K562 (cell line): ENCODE measurements around the gene NELL1. TPM values are rescaled to one million over a fixed set of nuclear protein-coding genes. Genes with fewer than 3 reads are reported as not detected.

Source experiments
- ATAC-seq: fragments of 200-7000 bp; cut with Tn5 transposase; 3 replicates; pipeline ENCODE4 v1.9.1; 2020; ENCODE audit warnings: moderate library complexity
- BruUV-seq: library from RNA; stranded (reverse); fragments of 400-500 nt; replicated peaks from 2 replicates; lab custom pipeline; 2021; lab: Mats Ljungman, UMichigan
- CTCF ChIA-PET: fragments of 300-600 bp; formaldehyde crosslinking; extraction: SDS; loops from one replicate; lab custom pipeline; 2021; ENCODE audit warnings: low intra/inter-chr PET ratio; lab: Yijun Ruan, JAX
- POLR2A ChIA-PET: fragments of 300-600, 350-650 bp; sonication (Branson Sonifier 250); formaldehyde crosslinking; extraction: SDS; loops from one replicate; lab custom pipeline; 2021; ENCODE audit warnings: antibody characterized with exemption, inconsistent platforms; lab: Yijun Ruan, JAX
- DNase-seq, 4 experiments: peaks; one replicate each; pipeline versions ENCODE4 v3.0.0 to v3.0.0-alpha.2; 2011 to 2018; ENCODE audit warnings: low spot score in 3 of 4, mixed read lengths in 3 of 4; ENCODE audit errors: extremely low read depth in 1 of 4
- FAIRE-seq: peaks from 2 replicates; lab custom pipeline; 2011; peaks lifted over from hg19 to GRCh38; lab: Jason Lieb, UNC
- H2AFZ ChIP-seq: 2 replicates; pipeline ENCODE4 v1.6.0; 2011; ENCODE audit warnings: low read depth, low read length, control low read depth, inconsistent platforms
- H3K27ac ChIP-seq: fragments of 200-600 bp; 3 replicates; pipeline ENCODE4 v1.8.0; 2011; ENCODE audit warnings: low read depth, mild to moderate bottlenecking, control low read depth, inconsistent platforms, low read length, moderate library complexity, mixed read lengths; ENCODE audit errors: extremely low read depth
- H3K27me3 ChIP-seq, 2 experiments: fragments of 300-600 bp in 1 of 2; 2 replicates in 1 of 2; 3 replicates in 1 of 2; pipeline versions ENCODE4 v1.6.0 to v1.8.0; 2011; ENCODE audit warnings: inconsistent platforms in 2 of 2, low read length in 2 of 2, mild to moderate bottlenecking in 1 of 2, mixed read lengths in 1 of 2, moderate library complexity in 1 of 2; ENCODE audit not compliant: control insufficient read depth in 2 of 2, insufficient read depth in 2 of 2
- H3K36me3 ChIP-seq: fragments of 300-600 bp; 3 replicates; pipeline ENCODE4 v1.8.0; 2011; ENCODE audit warnings: mild to moderate bottlenecking, low read length, inconsistent platforms; ENCODE audit not compliant: control insufficient read depth, insufficient read depth
- H3K4me1 ChIP-seq, 2 experiments: fragments of 200-600 bp in 1 of 2; replicated peaks in 1 of 2; 2 replicates in 1 of 2; 3 replicates in 1 of 2; pipeline versions ENCODE4 v1.5.1 to v1.8.0; 2011; ENCODE audit warnings: inconsistent platforms in 2 of 2, low read length in 2 of 2, mild to moderate bottlenecking in 1 of 2, mixed read lengths in 1 of 2, moderate library complexity in 1 of 2; ENCODE audit not compliant: control insufficient read depth in 2 of 2, insufficient read depth in 2 of 2
- H3K4me2 ChIP-seq: 2 replicates; pipeline ENCODE4 v1.6.1; 2011; ENCODE audit warnings: low read length, control low read depth, inconsistent platforms, mixed read lengths; ENCODE audit not compliant: insufficient read depth
- H3K4me3 ChIP-seq: fragments of 200-600 bp; sonication (generic), shearing (Covaris generic); 2 replicates; pipeline ENCODE4 v1.5.1; 2016; ENCODE audit warnings: control low read depth, inconsistent platforms
- H3K79me2 ChIP-seq: fragments of 200-600 bp; 3 replicates; pipeline ENCODE4 v1.8.0; 2011; ENCODE audit warnings: low read length, inconsistent platforms; ENCODE audit not compliant: control insufficient read depth, insufficient read depth
- H3K9ac ChIP-seq, 2 experiments: 2 replicates each; pipeline versions ENCODE4 v1.6.0 to v1.6.1; 2011; ENCODE audit warnings: low read depth in 2 of 2, low read length in 2 of 2, control low read depth in 1 of 2, inconsistent platforms in 1 of 2, mild to moderate bottlenecking in 1 of 2, mixed read lengths in 1 of 2; ENCODE audit not compliant: insufficient read depth in 1 of 2
- H3K9me1 ChIP-seq: one replicate; pipeline ENCODE4 v1.6.0; 2011; ENCODE audit warnings: inconsistent platforms, mild to moderate bottlenecking, low read length, moderate library complexity; ENCODE audit not compliant: control insufficient read depth, insufficient read depth
- H3K9me3 ChIP-seq: replicated peaks from 2 replicates; pipeline ENCODE4 v1.5.1; 2011; ENCODE audit warnings: low read depth, low read length, inconsistent platforms; ENCODE audit not compliant: control insufficient read depth, insufficient read depth
- H4K20me1 ChIP-seq: replicated peaks from 2 replicates; pipeline ENCODE4 v1.6.1; 2011; ENCODE audit warnings: low read length, inconsistent platforms, mixed read lengths; ENCODE audit not compliant: control insufficient read depth, insufficient read depth
- CTBP1 ChIP-seq: fragments of 450-650 bp; IDR thresholded peaks from 2 replicates; pipeline ENCODE4 v1.6.1; 2016; ENCODE audit warnings: borderline replicate concordance
- DLX4 ChIP-seq: fragments of 250-450 bp; sonication (Bioruptor Pico); IDR thresholded peaks from 2 replicates; pipeline ENCODE4 v1.6.1; 2021; ENCODE audit warnings: mild to moderate bottlenecking
- DMBX1 ChIP-seq: fragments of 250-450 bp; sonication (Bioruptor Pico); IDR thresholded peaks from 2 replicates; pipeline ENCODE4 v1.8.0; 2022; ENCODE audit warnings: inconsistent platforms, mild to moderate bottlenecking, moderate library complexity, borderline replicate concordance
- ETV6 ChIP-seq, 3 experiments: fragments of 150-350 bp in 1 of 3; sonication (generic) in 1 of 3; formaldehyde crosslinking in 1 of 3; IDR thresholded peaks; 2 replicates each; pipeline versions ENCODE4 v1.6.1 to v1.8.0; 2014 to 2022; ENCODE audit warnings: borderline replicate concordance in 2 of 3, low read depth in 2 of 3, antibody characterized with exemption in 1 of 3, low read length in 1 of 3, mild to moderate bottlenecking in 1 of 3, missing genetic modification reagents in 1 of 3
- FOXJ3 ChIP-seq: sonication (generic); formaldehyde crosslinking; IDR thresholded peaks from 2 replicates; pipeline ENCODE4 v1.4.0; 2020; ENCODE audit warnings: mild to moderate bottlenecking, missing genetic modification reagents
- MAFG ChIP-seq: fragments of 450-650 bp; conservative IDR thresholded peaks from 2 replicates; pipeline ENCODE4 v1.6.1; 2016; ENCODE audit warnings: missing genetic modification characterization, missing compliant biosample characterization
- NR2F6 ChIP-seq: fragments of 450-650 bp; formaldehyde crosslinking; IDR thresholded peaks from 2 replicates; pipeline ENCODE4 v1.4.0; 2020; ENCODE audit warnings: mild to moderate bottlenecking
- POLR3A ChIP-seq: IDR thresholded peaks from 2 replicates; pipeline ENCODE4 v1.6.1; 2011; ENCODE audit warnings: borderline replicate concordance, mild to moderate bottlenecking, moderate library complexity; ENCODE audit not compliant: insufficient read length, insufficient read depth; ENCODE audit errors: extremely low read depth
- RBM14 ChIP-seq: fragments of 200-400 bp; formaldehyde crosslinking; IDR thresholded peaks from 2 replicates; pipeline ENCODE4 v1.6.1; 2018; ENCODE audit warnings: low read depth, mild to moderate bottlenecking, low read length, moderate library complexity, borderline replicate concordance; ENCODE audit not compliant: insufficient read depth
- SIRT6 ChIP-seq: IDR thresholded peaks from one replicate; pipeline ENCODE4 v1.6.1; 2012; ENCODE audit warnings: low read depth, mild to moderate bottlenecking, control low read depth, inconsistent platforms, low read length, moderate library complexity
- SREBF2 ChIP-seq: sonication (generic); formaldehyde crosslinking; IDR thresholded peaks from 2 replicates; pipeline ENCODE4 v1.4.0; 2020; ENCODE audit warnings: mild to moderate bottlenecking, missing genetic modification reagents
- SRSF7 ChIP-seq: fragments of 200-400 bp; formaldehyde crosslinking; optimal IDR thresholded peaks from 2 replicates; pipeline ENCODE3; 2017; ENCODE audit warnings: mild to moderate bottlenecking, low read depth, low read length
- ZBTB8A ChIP-seq: fragments of 450-650 bp; IDR thresholded peaks from 2 replicates; pipeline ENCODE4 v1.6.1; 2018; ENCODE audit warnings: mild to moderate bottlenecking, moderate library complexity; ENCODE audit not compliant: partially characterized antibody
- ZFX ChIP-seq: sonication (generic); formaldehyde crosslinking; IDR thresholded peaks from 2 replicates; pipeline ENCODE4 v1.8.0; 2022; ENCODE audit warnings: mild to moderate bottlenecking, missing genetic modification reagents, moderate library complexity
- ZNF23 ChIP-seq: fragments of 250-450 bp; sonication (Bioruptor Pico); IDR thresholded peaks from 2 replicates; pipeline ENCODE4 v1.4.0; 2020; ENCODE audit warnings: mild to moderate bottlenecking
- ZNF24 ChIP-seq: fragments of 450-650 bp; IDR thresholded peaks from 2 replicates; pipeline ENCODE4 v1.6.1; 2016
- ZNF696 ChIP-seq: fragments of 250-450 bp; sonication (Bioruptor Pico); conservative IDR thresholded peaks from 2 replicates; pipeline ENCODE4 v1.4.0; 2020; ENCODE audit warnings: mild to moderate bottlenecking, moderate library complexity
- WGBS: fragments of 100-300 bp; shearing (Covaris generic); methylation state at CpG from one replicate; pipeline ENCODE4 v1.1.6; 2016; ENCODE audit warnings: low coverage, mixed read lengths; ENCODE audit not compliant: insufficient coverage; ENCODE audit errors: missing lambda C conversion rate; 5-methylcytosine and 5-hydroxymethylcytosine counted together
- in situ Hi-C: fragments of 300-500 bp; cut with MboI; formaldehyde crosslinking; loops from 4 replicates; pipeline ENCODE4 v1.15.0; 2018; ENCODE audit warnings: inconsistent platforms, mixed read lengths
- intact Hi-C: fragments of 100-400 bp; cut with micrococcal nuclease; formaldehyde crosslinking; loops from 2 replicates; pipeline ENCODE4 v1.14.2; 2022
- polyA plus RNA-seq, 8 experiments: library from polyadenylated mRNA; depleted of rRNA in 4 of 8; stranded (reverse) in 5 of 8; unstranded in 3 of 8; fragments of >200 nt; fragmentation: Nextera tagmentation in 2 of 8; fragmentation: Illumina TruSeq in 1 of 8; extraction: Ambion mirVana in 2 of 8; extraction: Trizol in 1 of 8; gene quantifications; 2 replicates each; pipeline versions ENCODE4 v1.2.1 to v1.2.3, GENCODE V29; 2011 to 2014; ENCODE audit warnings: inconsistent platforms in 1 of 8, missing spikeins in 1 of 8
- total RNA-seq, 7 experiments: library from RNA; depleted of rRNA in 6 of 7; stranded (reverse); fragments of >200 nt in 6 of 7; fragmentation: Illumina TruSeq in 2 of 7; extraction: Trizol in 2 of 7; gene quantifications; 2 replicates each; pipeline versions ENCODE4 v1.2.1 to v1.2.3, GENCODE V29; 2011 to 2021; ENCODE audit warnings: low replicate concordance in 1 of 7
- TF ChIP-seq, protein P1 (sequence below): fragments of 450-650 bp; conservative IDR thresholded peaks from 2 replicates; pipeline ENCODE4 v1.6.1; 2016; ENCODE audit warnings: missing genetic modification characterization, low read depth, mild to moderate bottlenecking, missing compliant biosample characterization, moderate library complexity
- TF ChIP-seq, protein P2 (sequence below): sonication (generic); formaldehyde crosslinking; IDR thresholded peaks from 2 replicates; pipeline ENCODE4 v1.8.0; 2022; ENCODE audit warnings: missing genetic modification reagents, mild to moderate bottlenecking, moderate library complexity, borderline replicate concordance
- TF ChIP-seq, protein P3 (sequence below): fragments of 450-650 bp; conservative IDR thresholded peaks from 2 replicates; pipeline ENCODE4 v1.6.1; 2016; ENCODE audit warnings: missing genetic modification characterization, low read depth, mild to moderate bottlenecking, control low read depth, missing compliant biosample characterization

Gene NELL1
- total and polyA plus RNA-seq, 9 of the 15 experiments (the other 6 are each of a cell fraction or from before 2014, with no cell fraction given) = not detected

DNA sequence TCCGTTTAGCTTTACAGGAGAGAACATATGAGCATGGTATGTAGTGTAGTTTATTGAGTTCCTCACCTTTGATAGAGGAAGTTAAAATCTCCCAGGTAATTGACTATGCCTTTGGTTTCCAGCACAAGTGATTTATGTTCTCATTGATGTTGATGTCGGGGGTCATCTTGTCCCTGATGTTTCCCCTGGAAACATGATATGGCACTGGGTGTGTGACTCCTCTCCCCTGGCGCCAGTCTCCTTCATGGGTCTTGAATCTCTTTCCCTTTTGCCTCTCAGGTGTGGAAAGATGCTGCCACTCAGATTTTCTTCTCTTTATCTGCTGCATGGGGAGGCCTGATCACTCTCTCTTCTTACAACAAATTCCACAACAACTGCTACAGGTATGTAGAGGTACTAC is 41.7 kb upstream of the NELL1 start:
- H3K4me1 ChIP-seq = no peaks in the 10 kb centered on the region
- no peaks in the 10 kb centered on the region for H3K79me2 ChIP-seq
- in situ Hi-C loops = loop anchor here (25.0 kb wide), 1 partner anchor 1685 kb away; no protein-coding TSS in a partner anchor
- ATAC-seq = no peak
- no peak overlapping the region for H3K4me2 ChIP-seq
- TF ChIP-seq ZBTB8A = no peak
- TF ChIP-seq ZNF696 (CRISPR knock-in tag) = no peak
- TF ChIP-seq, protein P1, sequence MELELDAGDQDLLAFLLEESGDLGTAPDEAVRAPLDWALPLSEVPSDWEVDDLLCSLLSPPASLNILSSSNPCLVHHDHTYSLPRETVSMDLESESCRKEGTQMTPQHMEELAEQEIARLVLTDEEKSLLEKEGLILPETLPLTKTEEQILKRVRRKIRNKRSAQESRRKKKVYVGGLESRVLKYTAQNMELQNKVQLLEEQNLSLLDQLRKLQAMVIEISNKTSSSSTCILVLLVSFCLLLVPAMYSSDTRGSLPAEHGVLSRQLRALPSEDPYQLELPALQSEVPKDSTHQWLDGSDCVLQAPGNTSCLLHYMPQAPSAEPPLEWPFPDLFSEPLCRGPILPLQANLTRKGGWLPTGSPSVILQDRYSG = no peak
- no peak for TF ChIP-seq DMBX1 (CRISPR knock-in tag)
- TF ChIP-seq, protein P2, sequence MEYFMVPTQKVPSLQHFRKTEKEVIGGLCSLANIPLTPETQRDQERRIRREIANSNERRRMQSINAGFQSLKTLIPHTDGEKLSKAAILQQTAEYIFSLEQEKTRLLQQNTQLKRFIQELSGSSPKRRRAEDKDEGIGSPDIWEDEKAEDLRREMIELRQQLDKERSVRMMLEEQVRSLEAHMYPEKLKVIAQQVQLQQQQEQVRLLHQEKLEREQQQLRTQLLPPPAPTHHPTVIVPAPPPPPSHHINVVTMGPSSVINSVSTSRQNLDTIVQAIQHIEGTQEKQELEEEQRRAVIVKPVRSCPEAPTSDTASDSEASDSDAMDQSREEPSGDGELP (CRISPR knock-in tag) = no peak
- TF ChIP-seq MAFG (tag) = no peak
- no peak for TF ChIP-seq ZFX (CRISPR knock-in tag)
- TF ChIP-seq ZNF23 (CRISPR knock-in tag) = no peak
- TF ChIP-seq CTBP1 = no peak
- no peak for TF ChIP-seq FOXJ3 (CRISPR knock-in tag)
- TF ChIP-seq SIRT6 = no peak
- no peak for TF ChIP-seq NR2F6
- TF ChIP-seq SRSF7 = no peak
- TF ChIP-seq SREBF2 = no peak
- TF ChIP-seq POLR3A = no peak
- TF ChIP-seq ETV6 (IDR thresholded peaks at IDR 0.05; ENCODE audit: borderline replicate concordance in 1 of 2, low read depth in 2 of 2, low read length in 1 of 2) = no peak
- no peak for TF ChIP-seq ETV6 (CRISPR knock-in tag; IDR thresholded peaks at IDR 0.05; ENCODE audit: borderline replicate concordance)
- no peak for TF ChIP-seq RBM14
- TF ChIP-seq, protein P3, sequence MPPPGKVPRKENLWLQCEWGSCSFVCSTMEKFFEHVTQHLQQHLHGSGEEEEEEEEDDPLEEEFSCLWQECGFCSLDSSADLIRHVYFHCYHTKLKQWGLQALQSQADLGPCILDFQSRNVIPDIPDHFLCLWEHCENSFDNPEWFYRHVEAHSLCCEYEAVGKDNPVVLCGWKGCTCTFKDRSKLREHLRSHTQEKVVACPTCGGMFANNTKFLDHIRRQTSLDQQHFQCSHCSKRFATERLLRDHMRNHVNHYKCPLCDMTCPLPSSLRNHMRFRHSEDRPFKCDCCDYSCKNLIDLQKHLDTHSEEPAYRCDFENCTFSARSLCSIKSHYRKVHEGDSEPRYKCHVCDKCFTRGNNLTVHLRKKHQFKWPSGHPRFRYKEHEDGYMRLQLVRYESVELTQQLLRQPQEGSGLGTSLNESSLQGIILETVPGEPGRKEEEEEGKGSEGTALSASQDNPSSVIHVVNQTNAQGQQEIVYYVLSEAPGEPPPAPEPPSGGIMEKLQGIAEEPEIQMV (tag) = no peak
- TF ChIP-seq ZNF24 = no peak
- no peak for TF ChIP-seq DLX4 (CRISPR knock-in tag)
- no peaks in the 10 kb centered on the region for H3K36me3 ChIP-seq
- H3K4me3 ChIP-seq = no peak overlapping the region
- ChIA-PET CTCF (no interaction called here), POLR2A (no interaction called here)
- H4K20me1 ChIP-seq = no peaks in the 10 kb centered on the region
- H3K27ac ChIP-seq = no peak overlapping the region
- intact Hi-C loops = no loop called here
- H2AFZ ChIP-seq = no peak overlapping the region
- H3K9ac ChIP-seq = no peak overlapping the region
- peaks cover 0 to 26% of the 10 kb centered on the region in 2 experiments; a peak in 1 of 5 replicates for H3K27me3 ChIP-seq
- DNase-seq = no peak
- no peaks in the 10 kb centered on the region for H3K9me1 ChIP-seq
- no peaks in the 10 kb centered on the region for H3K9me3 ChIP-seq
- FAIRE-seq = no peak
- BruUV-seq = no TSS peak
- WGBS = 0% methylated on average over 3 of the region's 3 CpGs
